ENCODE results near the gene ACAN. TPM values are rescaled to one million over a fixed set of nuclear protein-coding genes. Genes with fewer than 3 reads are reported as not detected.

Gene ACAN
- total and polyA plus RNA-seq, 2 donors (not counting 3 experiments of a cell fraction or from before 2014, with no cell fraction given) = not detected

DNA sequence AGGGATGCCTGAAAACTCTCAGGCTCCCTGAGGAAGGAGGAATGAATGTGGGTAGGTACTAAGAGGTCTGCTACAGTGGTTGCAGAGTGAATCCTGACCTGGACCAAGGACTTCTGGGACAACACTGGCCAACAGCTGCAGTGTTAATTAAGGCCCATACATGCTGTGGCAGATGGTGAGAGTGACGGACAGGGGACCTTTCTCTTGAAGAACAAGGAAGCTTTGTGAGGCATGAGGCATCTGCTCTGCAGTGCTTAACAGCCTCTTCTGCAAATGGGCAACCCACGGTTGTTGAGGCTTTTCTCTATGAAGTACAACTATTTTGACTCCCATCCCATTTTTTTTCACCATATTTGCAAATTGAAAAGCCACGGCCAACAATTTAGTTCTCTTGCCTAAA lies 26.6 kb upstream of the ACAN start:
- H3K4me3 ChIP-seq (replicated peaks in 1 of 3; ENCODE audit: insufficient read depth in 1 of 3, low read depth in 1 of 3, low read length in 3 of 3) = no peak overlapping the region
- no peak overlapping the region for H3K9ac ChIP-seq (replicated peaks; ENCODE audit: extremely low read depth, insufficient read depth, low read length)
- no peak overlapping the region for H3K4me2 ChIP-seq (ENCODE audit: insufficient read depth, low read length)
- dilution Hi-C loops (cut with MboI; ENCODE audit: extremely low pct_ligation_motif_present, low sequenced_read_pairs) = no loop called here
- ChIA-PET CTCF (no interaction called here), POLR2A (no interaction called here)
- no peaks in the 10 kb centered on the region for H3K4me1 ChIP-seq (ENCODE audit: control insufficient read depth, extremely low read depth, insufficient read depth, low read length)
- H3K36me3 ChIP-seq (ENCODE audit: control insufficient read depth in 2 of 2, extremely low read depth in 1 of 2, insufficient read depth in 2 of 2, low read length in 2 of 2) = no peaks in the 10 kb centered on the region
- no peaks in the 10 kb centered on the region for H3K9me1 ChIP-seq (replicated peaks; ENCODE audit: control insufficient read depth, extremely low read depth, insufficient read depth, low read length)
- no peaks in the 10 kb centered on the region for H3K79me2 ChIP-seq (ENCODE audit: control insufficient read depth, insufficient read depth, low read length)
- H4K20me1 ChIP-seq (replicated peaks; ENCODE audit: control insufficient read depth, extremely low read depth, insufficient read depth, low read length) = no peaks in the 10 kb centered on the region
- intact Hi-C loops (cut with micrococcal nuclease) = no loop called here
- no peak overlapping the region for H2AFZ ChIP-seq (ENCODE audit: low read depth, low read length)
- DNase-seq (ENCODE audit: low read depth, low spot score) = no peak
- H3K27me3 ChIP-seq (ENCODE audit: control insufficient read depth in 2 of 2, insufficient read depth in 2 of 2, low read length in 2 of 2) = no peaks in the 10 kb centered on the region
- no peaks in the 10 kb centered on the region for H3K9me3 ChIP-seq (replicated peaks; ENCODE audit: control insufficient read depth, insufficient read depth, low read length)
- BruUV-seq (replicated peaks) = no TSS peak
- TF ChIP-seq POLR2AphosphoS5 (IDR thresholded peaks at IDR 0.05; ENCODE audit: insufficient read depth, low read depth, low read length) (no peak), FOS (IDR thresholded peaks at IDR 0.05; ENCODE audit: borderline replicate concordance, insufficient read depth, low read length) (no peak), POLR2A (IDR thresholded peaks at IDR 0.05; ENCODE audit: low read depth, low read length) (no peak)
- TF ChIP-seq, protein P1, sequence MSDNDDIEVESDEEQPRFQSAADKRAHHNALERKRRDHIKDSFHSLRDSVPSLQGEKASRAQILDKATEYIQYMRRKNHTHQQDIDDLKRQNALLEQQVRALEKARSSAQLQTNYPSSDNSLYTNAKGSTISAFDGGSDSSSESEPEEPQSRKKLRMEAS (IDR thresholded peaks at IDR 0.05; ENCODE audit: insufficient read depth, insufficient read length) = no peak
- H3K27ac ChIP-seq (ENCODE audit: insufficient read depth, low read depth, low read length) = no peak overlapping the region
- FAIRE-seq = no peak

DNA sequence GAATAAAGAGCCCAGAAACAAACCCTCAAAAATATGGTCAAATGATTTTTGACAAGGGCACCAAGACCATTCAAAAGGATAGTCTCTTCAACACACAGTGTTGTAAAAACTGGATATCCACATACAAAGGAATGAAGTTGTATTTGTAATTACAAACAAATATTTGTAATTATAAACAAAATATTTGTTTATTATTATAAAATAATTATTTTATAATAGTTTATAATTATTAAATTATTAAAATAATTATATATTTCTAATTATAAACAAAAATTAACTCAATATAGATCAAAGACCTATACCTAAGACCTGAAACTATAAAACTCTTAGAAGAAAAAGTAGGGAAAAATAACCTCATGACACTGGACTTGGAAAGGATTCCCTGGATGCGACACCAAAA lies 23.3 kb upstream of the ACAN start:
- Histone ChIP-seq H3K9me1 (replicated peaks; ENCODE audit: control insufficient read depth, extremely low read depth, insufficient read depth, low read length) (no peaks in the 10 kb centered on the region), H3K27me3 (ENCODE audit: control insufficient read depth in 2 of 2, insufficient read depth in 2 of 2, low read length in 2 of 2) (no peaks in the 10 kb centered on the region), H3K79me2 (ENCODE audit: control insufficient read depth, insufficient read depth, low read length) (no peaks in the 10 kb centered on the region), H4K20me1 (replicated peaks; ENCODE audit: control insufficient read depth, extremely low read depth, insufficient read depth, low read length) (no peaks in the 10 kb centered on the region), H3K36me3 (ENCODE audit: control insufficient read depth in 2 of 2, extremely low read depth in 1 of 2, insufficient read depth in 2 of 2, low read length in 2 of 2) (no peaks in the 10 kb centered on the region), H2AFZ (ENCODE audit: low read depth, low read length) (no peak overlapping the region), H3K27ac (ENCODE audit: insufficient read depth, low read depth, low read length) (no peak overlapping the region), H3K9me3 (replicated peaks; ENCODE audit: control insufficient read depth, insufficient read depth, low read length) (no peaks in the 10 kb centered on the region), H3K4me2 (ENCODE audit: insufficient read depth, low read length) (no peak overlapping the region), H3K9ac (replicated peaks; ENCODE audit: extremely low read depth, insufficient read depth, low read length) (no peak overlapping the region), H3K4me3 (replicated peaks in 1 of 3; ENCODE audit: insufficient read depth in 1 of 3, low read depth in 1 of 3, low read length in 3 of 3) (no peak overlapping the region), H3K4me1 (ENCODE audit: control insufficient read depth, extremely low read depth, insufficient read depth, low read length) (no peaks in the 10 kb centered on the region)
- TF ChIP-seq EZH2 (IDR thresholded peaks at IDR 0.05; ENCODE audit: borderline replicate concordance, low read depth, low read length, severe bottlenecking) (no peak), MYC (IDR thresholded peaks at IDR 0.05; ENCODE audit: low read depth, low read length) (no peak), GATA2 (IDR thresholded peaks at IDR 0.05; ENCODE audit: insufficient read depth, insufficient read length, low read depth, low read length) (no peak), FOS (IDR thresholded peaks at IDR 0.05; ENCODE audit: borderline replicate concordance, insufficient read depth, low read length) (no peak), POLR2A (IDR thresholded peaks at IDR 0.05; ENCODE audit: low read depth, low read length) (no peak), JUN (IDR thresholded peaks at IDR 0.05; ENCODE audit: borderline replicate concordance, insufficient read depth, insufficient read length, low read depth) (no peak), POLR2AphosphoS5 (IDR thresholded peaks at IDR 0.05; ENCODE audit: insufficient read depth, low read depth, low read length) (no peak)
- TF ChIP-seq, protein P2, sequence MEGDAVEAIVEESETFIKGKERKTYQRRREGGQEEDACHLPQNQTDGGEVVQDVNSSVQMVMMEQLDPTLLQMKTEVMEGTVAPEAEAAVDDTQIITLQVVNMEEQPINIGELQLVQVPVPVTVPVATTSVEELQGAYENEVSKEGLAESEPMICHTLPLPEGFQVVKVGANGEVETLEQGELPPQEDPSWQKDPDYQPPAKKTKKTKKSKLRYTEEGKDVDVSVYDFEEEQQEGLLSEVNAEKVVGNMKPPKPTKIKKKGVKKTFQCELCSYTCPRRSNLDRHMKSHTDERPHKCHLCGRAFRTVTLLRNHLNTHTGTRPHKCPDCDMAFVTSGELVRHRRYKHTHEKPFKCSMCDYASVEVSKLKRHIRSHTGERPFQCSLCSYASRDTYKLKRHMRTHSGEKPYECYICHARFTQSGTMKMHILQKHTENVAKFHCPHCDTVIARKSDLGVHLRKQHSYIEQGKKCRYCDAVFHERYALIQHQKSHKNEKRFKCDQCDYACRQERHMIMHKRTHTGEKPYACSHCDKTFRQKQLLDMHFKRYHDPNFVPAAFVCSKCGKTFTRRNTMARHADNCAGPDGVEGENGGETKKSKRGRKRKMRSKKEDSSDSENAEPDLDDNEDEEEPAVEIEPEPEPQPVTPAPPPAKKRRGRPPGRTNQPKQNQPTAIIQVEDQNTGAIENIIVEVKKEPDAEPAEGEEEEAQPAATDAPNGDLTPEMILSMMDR (IDR thresholded peaks at IDR 0.05; ENCODE audit: extremely low read depth in 1 of 2, insufficient read depth in 1 of 2, low read depth in 1 of 2, low read length in 2 of 2) = no peak
- TF ChIP-seq, protein P1 (IDR thresholded peaks at IDR 0.05; ENCODE audit: insufficient read depth, insufficient read length) = no peak
- DNase-seq (ENCODE audit: low read depth, low spot score) (no peak), FAIRE-seq (no peak)
- CTCF ChIA-PET = no interaction called here
- POLR2A ChIA-PET = no interaction called here
- intact Hi-C loops (cut with micrococcal nuclease) (no loop called here), dilution Hi-C loops (cut with MboI; ENCODE audit: extremely low pct_ligation_motif_present, low sequenced_read_pairs) (no loop called here)
- BruUV-seq (replicated peaks) = no TSS peak
